GM19351 (cell line): Measurements from ENCODE around the gene DNAH7.
"Not testable (repeated sequence)": the region's sequence is repeated elsewhere in the genome, so short reads cannot be mapped to it uniquely, and the experiment has no call there.

Experiments used
- ATAC-seq: cut with Tn5 transposase; IDR thresholded peaks from one replicate; pipeline ENCODE4 v1.9.1; 2021; ENCODE audit warnings: mild to moderate bottlenecking, moderate library complexity; ENCODE audit not compliant: unreplicated experiment

DNAH7 gene

GRCh38 chr2:196068271-196069209 lies at the start of gene DNAH7:
DNAH7 (minus strand) TSS chr2:196068837; CDS start chr2:196068711, 126 bp downstream.
- peak; percentile 96 for ATAC-seq

GRCh38 chr2:196117214-196117705 lies 48.6 kb upstream of the DNAH7 start:
- no peak for ATAC-seq

GRCh38 chr2:196113061-196113974 lies 44.7 kb upstream of the DNAH7 start:
- ATAC-seq = no peak

GRCh38 chr2:196112418-196113034 lies 43.9 kb upstream of the DNAH7 start:
- ATAC-seq = no peak

GRCh38 chr2:196108604-196109003 lies 40.0 kb upstream of the DNAH7 start:
- ATAC-seq = peak; percentile 49

- no peak for ATAC-seq
Measured at GRCh38 chr2:196105951-196106350, 37.3 kb upstream of the DNAH7 start.

- ATAC-seq = no peak
Measured at GRCh38 chr2:196104066-196104465, 35.4 kb upstream of the DNAH7 start.

GRCh38 chr2:196103626-196104025 lies 35.0 kb upstream of the DNAH7 start:
- ATAC-seq = no peak

GRCh38 chr2:196101325-196101991 lies 32.8 kb upstream of the DNAH7 start:
- peak; percentile 92 for ATAC-seq

- no peak for ATAC-seq
Measured at GRCh38 chr2:196099916-196100315, 31.3 kb upstream of the DNAH7 start.

- no peak for ATAC-seq
Measured at GRCh38 chr2:196097864-196098660, 29.4 kb upstream of the DNAH7 start.

GRCh38 chr2:196096982-196097745 lies 28.5 kb upstream of the DNAH7 start:
- no peak for ATAC-seq

- ATAC-seq = no peak
Measured at GRCh38 chr2:196096264-196096663, 27.6 kb upstream of the DNAH7 start.

- ATAC-seq = not testable (repeated sequence)
Measured at GRCh38 chr2:196089448-196089847, 20.8 kb upstream of the DNAH7 start.

GRCh38 chr2:196088203-196088602 lies 19.6 kb upstream of the DNAH7 start:
- no peak for ATAC-seq

- no peak for ATAC-seq
Measured at GRCh38 chr2:196086517-196087368, 18.1 kb upstream of the DNAH7 start.

GRCh38 chr2:196083601-196084000 lies 15.0 kb upstream of the DNAH7 start:
- no peak for ATAC-seq

GRCh38 chr2:196080526-196080925 lies 11.9 kb upstream of the DNAH7 start:
- ATAC-seq = no peak
